Measurements from ENCODE around the gene PDE3A. TPM values are rescaled to one million over a fixed set of nuclear protein-coding genes. Genes with fewer than 3 reads are reported as not detected.

Gene PDE3A
- total RNA-seq, 5 donors from 2014 or later (not counting 1 experiment from before 2014, with no cell fraction given) = 0.03 to 0.10 (median 0.09) TPM; not detected in 2

DNA sequence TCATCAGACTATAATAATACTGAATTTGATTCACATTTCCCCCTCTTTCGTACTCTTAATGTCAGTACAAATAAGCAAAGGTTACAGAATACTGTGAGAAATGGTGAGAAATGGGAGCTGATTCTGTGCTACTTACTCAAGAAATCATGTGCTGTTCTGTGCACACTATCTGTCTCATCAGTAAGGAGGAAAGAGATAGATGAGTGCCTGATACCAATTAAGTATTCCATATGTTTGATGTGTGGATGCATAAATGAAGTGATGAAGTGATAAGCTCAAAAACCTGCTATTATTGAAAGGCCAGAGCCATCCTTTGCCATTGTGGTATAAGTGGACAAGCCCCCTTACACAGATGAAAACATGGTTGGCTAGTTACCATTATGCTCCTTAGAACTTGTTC is 127.7 kb downstream of the PDE3A start:
- peaks cover 0 to 2% (median 0%) of the 10 kb centered on the region in 3 donors for H3K4me1 Mint-ChIP-seq
- H3K27ac Mint-ChIP-seq = no peak overlapping the region
- Histone ChIP-seq H3K36me3 (ENCODE audit: control insufficient read depth in 2 of 2, extremely low read depth in 1 of 2, insufficient read depth in 1 of 2, low read length in 1 of 2) (no peaks in the 10 kb centered on the region), H3K27ac (ENCODE audit: low read length) (no peak overlapping the region), H3K4me3 (ENCODE audit: control insufficient read depth in 1 of 2, extremely low read depth in 1 of 2, low read length in 1 of 2) (no peak overlapping the region), H3K9me3 (no peaks in the 10 kb centered on the region), H3K27me3 (replicated peaks in 1 of 2; ENCODE audit: control insufficient read depth in 2 of 2, extremely low read depth in 1 of 2, insufficient read depth in 2 of 2, low read length in 1 of 2) (no peaks in the 10 kb centered on the region), H3K4me1 (ENCODE audit: control insufficient read depth in 1 of 2, extremely low read depth in 1 of 2, insufficient read depth in 2 of 2, low read length in 2 of 2) (no peaks in the 10 kb centered on the region)
- H3K27me3 Mint-ChIP-seq = peaks cover 0 to 3% of the 10 kb centered on the region in 2 donors
- no peaks in the 10 kb centered on the region for H3K36me3 Mint-ChIP-seq
- ATAC-seq (replicated peaks in 1 of 4) (no peak), DNase-seq (no peak)
- H3K4me3 Mint-ChIP-seq = no peak overlapping the region
- CTCF ChIA-PET = no interaction called here
- POLR2A ChIA-PET = no interaction called here
- no CpG with 5 or more reads among the region's 1 CpG for WGBS (ENCODE audit: insufficient coverage)
- H3K9me3 Mint-ChIP-seq = peaks cover 0 to 8% (median 6%) of the 10 kb centered on the region in 3 donors

DNA sequence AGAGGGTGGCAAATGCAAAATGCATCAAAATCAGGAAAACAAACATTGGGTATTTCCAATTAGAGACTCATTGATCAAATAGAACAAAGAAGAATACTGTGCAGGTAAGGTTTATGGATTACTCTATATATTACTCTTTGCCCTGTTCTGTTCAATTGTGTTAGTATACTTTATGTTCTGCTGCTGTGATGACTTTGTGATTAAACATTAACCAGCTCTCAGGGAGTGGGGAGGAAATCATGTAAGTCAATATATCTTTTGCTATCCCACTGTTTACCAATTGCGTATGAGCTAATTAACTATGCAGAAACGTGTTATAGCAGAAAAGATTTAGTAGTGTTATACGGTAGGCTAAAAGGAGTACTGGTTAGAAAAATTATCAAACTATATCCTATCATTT is 129.4 kb downstream of the PDE3A start:
- Mint-ChIP-seq H3K4me3 (no peak overlapping the region), H3K27ac (no peak overlapping the region), H3K36me3 (no peaks in the 10 kb centered on the region), H3K4me1 (no peaks in the 10 kb centered on the region), H3K27me3 (no peaks in the 10 kb centered on the region), H3K9me3 (peaks cover 0 to 4% (median 0%) of the 10 kb centered on the region in 3 donors)
- Histone ChIP-seq H3K4me3 (ENCODE audit: control insufficient read depth in 1 of 2, extremely low read depth in 1 of 2, low read length in 1 of 2) (no peak overlapping the region), H3K9me3 (no peaks in the 10 kb centered on the region), H3K27me3 (replicated peaks in 1 of 2; ENCODE audit: control insufficient read depth in 2 of 2, extremely low read depth in 1 of 2, insufficient read depth in 2 of 2, low read length in 1 of 2) (no peaks in the 10 kb centered on the region), H3K36me3 (ENCODE audit: control insufficient read depth in 2 of 2, extremely low read depth in 1 of 2, insufficient read depth in 1 of 2, low read length in 1 of 2) (no peaks in the 10 kb centered on the region), H3K27ac (ENCODE audit: low read length) (no peak overlapping the region), H3K4me1 (ENCODE audit: control insufficient read depth in 1 of 2, extremely low read depth in 1 of 2, insufficient read depth in 2 of 2, low read length in 2 of 2) (no peaks in the 10 kb centered on the region)
- no CpG with 5 or more reads among the region's 3 CpGs for WGBS (ENCODE audit: insufficient coverage)
- DNase-seq (no peak), ATAC-seq (replicated peaks in 1 of 4) (no peak)
- ChIA-PET CTCF (no interaction called here), POLR2A (no interaction called here)

DNA sequence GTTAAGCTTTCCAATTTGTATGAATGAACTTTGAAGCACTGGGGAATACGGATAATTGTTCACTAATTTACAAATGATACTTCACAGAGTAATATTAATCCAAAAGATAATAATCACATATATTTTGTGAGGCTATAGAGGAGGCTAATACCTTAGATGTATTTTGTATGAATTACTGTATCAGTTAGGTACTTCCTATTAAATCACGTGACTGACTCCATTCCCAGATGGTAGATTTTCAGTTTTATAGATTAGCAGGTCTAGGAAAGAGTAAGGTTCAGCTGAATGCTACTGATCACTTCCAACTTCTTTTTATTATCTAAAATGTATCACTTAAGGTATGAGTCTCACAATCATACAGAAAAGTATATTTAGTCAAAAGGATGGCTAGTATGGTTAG is 133.6 kb downstream of the PDE3A start:
- ATAC-seq (replicated peaks in 1 of 4) (no peak), DNase-seq (no peak)
- Histone ChIP-seq H3K36me3 (ENCODE audit: control insufficient read depth in 2 of 2, extremely low read depth in 1 of 2, insufficient read depth in 1 of 2, low read length in 1 of 2) (no peaks in the 10 kb centered on the region), H3K27ac (ENCODE audit: low read length) (no peak overlapping the region), H3K4me1 (ENCODE audit: control insufficient read depth in 1 of 2, extremely low read depth in 1 of 2, insufficient read depth in 2 of 2, low read length in 2 of 2) (no peaks in the 10 kb centered on the region), H3K4me3 (ENCODE audit: control insufficient read depth in 1 of 2, extremely low read depth in 1 of 2, low read length in 1 of 2) (no peak overlapping the region), H3K9me3 (no peaks in the 10 kb centered on the region), H3K27me3 (replicated peaks in 1 of 2; ENCODE audit: control insufficient read depth in 2 of 2, extremely low read depth in 1 of 2, insufficient read depth in 2 of 2, low read length in 1 of 2) (no peaks in the 10 kb centered on the region)
- ChIA-PET CTCF (no interaction called here), POLR2A (no interaction called here)
- H3K27ac Mint-ChIP-seq = no peak overlapping the region
- no peaks in the 10 kb centered on the region for H3K4me1 Mint-ChIP-seq
- H3K9me3 Mint-ChIP-seq = peaks cover 0 to 4% (median under 1%) of the 10 kb centered on the region in 3 donors
- no CpG with 5 or more reads among the region's 2 CpGs for WGBS (ENCODE audit: insufficient coverage)
- no peaks in the 10 kb centered on the region for H3K36me3 Mint-ChIP-seq
- no peak overlapping the region for H3K4me3 Mint-ChIP-seq
- H3K27me3 Mint-ChIP-seq = no peaks in the 10 kb centered on the region

DNA sequence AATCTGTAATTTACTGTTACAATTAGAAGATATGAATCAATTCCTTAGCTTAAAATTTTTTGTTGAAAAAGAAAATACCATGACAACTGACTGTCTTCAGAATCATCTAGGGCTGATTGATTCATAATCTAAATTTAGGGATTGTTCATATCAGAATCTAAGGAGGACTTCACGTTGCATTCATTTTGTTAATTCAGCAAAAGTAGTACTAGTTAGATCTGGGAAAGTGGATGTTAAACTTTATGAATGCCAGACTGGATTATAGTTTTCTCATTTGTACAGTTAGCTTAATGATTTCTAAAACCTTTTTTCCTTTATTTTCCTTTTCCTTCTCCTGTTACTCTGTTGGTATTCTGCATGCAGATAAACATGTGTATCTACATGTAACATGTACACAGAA is 135.5 kb downstream of the PDE3A start:
- H3K4me1 ChIP-seq (ENCODE audit: control insufficient read depth in 1 of 2, extremely low read depth in 1 of 2, insufficient read depth in 2 of 2, low read length in 2 of 2) = no peaks in the 10 kb centered on the region
- H3K9me3 ChIP-seq = no peaks in the 10 kb centered on the region
- POLR2A ChIA-PET = no interaction called here
- H3K4me3 ChIP-seq (ENCODE audit: control insufficient read depth in 1 of 2, extremely low read depth in 1 of 2, low read length in 1 of 2) = no peak overlapping the region
- H3K27me3 ChIP-seq (replicated peaks in 1 of 2; ENCODE audit: control insufficient read depth in 2 of 2, extremely low read depth in 1 of 2, insufficient read depth in 2 of 2, low read length in 1 of 2) = no peaks in the 10 kb centered on the region
- no peak for ATAC-seq (replicated peaks in 1 of 4)
- DNase-seq = no peak
- H3K27ac Mint-ChIP-seq = no peak overlapping the region
- no CpG with 5 or more reads among the region's 1 CpG for WGBS (ENCODE audit: insufficient coverage)
- H3K36me3 ChIP-seq (ENCODE audit: control insufficient read depth in 2 of 2, extremely low read depth in 1 of 2, insufficient read depth in 1 of 2, low read length in 1 of 2) = no peaks in the 10 kb centered on the region
- no peak overlapping the region for H3K4me3 Mint-ChIP-seq
- H3K27me3 Mint-ChIP-seq = no peaks in the 10 kb centered on the region
- CTCF ChIA-PET = no interaction called here
- no peaks in the 10 kb centered on the region for H3K4me1 Mint-ChIP-seq
- peaks cover 0 to 4% (median 0%) of the 10 kb centered on the region in 3 donors for H3K9me3 Mint-ChIP-seq
- H3K36me3 Mint-ChIP-seq = no peaks in the 10 kb centered on the region
- H3K27ac ChIP-seq (ENCODE audit: low read length) = no peak overlapping the region

DNA sequence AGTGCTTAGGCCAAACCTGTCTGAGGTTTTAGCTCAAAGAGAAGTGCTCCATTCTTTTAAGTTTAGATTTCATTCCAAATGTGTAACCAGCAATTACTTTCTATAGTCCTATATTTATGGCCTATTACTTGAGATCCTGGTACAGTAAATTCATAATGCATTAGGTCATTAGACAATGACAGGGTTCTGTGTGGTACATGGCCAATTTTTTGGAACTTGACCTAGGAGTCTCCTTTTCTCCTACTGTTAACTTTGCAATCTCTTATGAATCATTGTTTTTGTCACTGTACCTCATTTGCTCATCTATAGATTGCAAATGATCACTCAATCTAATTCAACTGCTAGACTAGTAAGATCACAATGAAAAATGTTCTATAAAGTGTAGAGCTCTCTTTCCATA is 136.7 kb downstream of the PDE3A start:
- peaks cover 0 to 4% (median 0%) of the 10 kb centered on the region in 3 donors for H3K9me3 Mint-ChIP-seq
- CTCF ChIA-PET = no interaction called here

DNA sequence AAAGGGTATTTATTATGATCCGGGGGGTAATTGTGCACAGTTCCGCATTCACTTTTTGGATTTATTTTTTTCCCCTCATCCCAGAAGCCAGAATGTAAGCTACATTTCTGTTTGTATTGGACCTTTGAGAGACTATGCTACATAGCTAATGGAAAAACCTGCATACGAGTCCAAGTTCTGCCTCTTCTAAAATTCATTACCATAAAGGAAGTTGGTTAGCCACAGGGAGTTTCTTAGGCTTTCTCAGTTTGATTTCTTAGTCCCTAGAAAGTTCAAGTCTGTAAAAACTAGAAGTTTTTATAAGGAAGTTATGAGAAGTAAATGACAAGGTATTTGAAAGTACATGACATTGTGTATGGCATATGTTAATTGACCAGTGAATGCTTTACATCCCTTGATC is 138.7 kb downstream of the PDE3A start:
- Mint-ChIP-seq H3K36me3 (no peaks in the 10 kb centered on the region), H3K27me3 (no peaks in the 10 kb centered on the region), H3K9me3 (peaks cover 0 to 4% (median 0%) of the 10 kb centered on the region in 3 donors), H3K27ac (no peak overlapping the region), H3K4me3 (no peak overlapping the region), H3K4me1 (no peaks in the 10 kb centered on the region)
- no peak for DNase-seq
- H3K9me3 ChIP-seq = no peaks in the 10 kb centered on the region
- ChIA-PET POLR2A (interaction anchor here in 1 of 2 donors (0.6 kb wide), 1 partner anchor 154 kb away, joined by 4 read pairs; no protein-coding TSS in a partner anchor), CTCF (no interaction called here)
- H3K36me3 ChIP-seq (ENCODE audit: control insufficient read depth in 2 of 2, extremely low read depth in 1 of 2, insufficient read depth in 1 of 2, low read length in 1 of 2) = no peaks in the 10 kb centered on the region
- H3K27me3 ChIP-seq (replicated peaks in 1 of 2; ENCODE audit: control insufficient read depth in 2 of 2, extremely low read depth in 1 of 2, insufficient read depth in 2 of 2, low read length in 1 of 2) = no peaks in the 10 kb centered on the region
- WGBS (ENCODE audit: insufficient coverage) = no CpG with 5 or more reads among the region's 3 CpGs
- no peaks in the 10 kb centered on the region for H3K4me1 ChIP-seq (ENCODE audit: control insufficient read depth in 1 of 2, extremely low read depth in 1 of 2, insufficient read depth in 2 of 2, low read length in 2 of 2)
- ATAC-seq (replicated peaks in 1 of 4) = no peak
- H3K4me3 ChIP-seq (ENCODE audit: control insufficient read depth in 1 of 2, extremely low read depth in 1 of 2, low read length in 1 of 2) = no peak overlapping the region
- H3K27ac ChIP-seq (ENCODE audit: low read length) = no peak overlapping the region

More for the DNA sequence above, 136.7 kb downstream of the PDE3A start:
- no peaks in the 10 kb centered on the region for H3K36me3 Mint-ChIP-seq
- no peaks in the 10 kb centered on the region for H3K27me3 Mint-ChIP-seq
- POLR2A ChIA-PET = no interaction called here
- DNase-seq (no peak), ATAC-seq (replicated peaks in 1 of 4) (no peak)
- no peak overlapping the region for H3K27ac ChIP-seq (ENCODE audit: low read length)
- no peaks in the 10 kb centered on the region for H3K4me1 Mint-ChIP-seq
- H3K9me3 ChIP-seq = no peaks in the 10 kb centered on the region
- no peaks in the 10 kb centered on the region for H3K4me1 ChIP-seq (ENCODE audit: control insufficient read depth in 1 of 2, extremely low read depth in 1 of 2, insufficient read depth in 2 of 2, low read length in 2 of 2)
- H3K4me3 ChIP-seq (ENCODE audit: control insufficient read depth in 1 of 2, extremely low read depth in 1 of 2, low read length in 1 of 2) = no peak overlapping the region
- H3K36me3 ChIP-seq (ENCODE audit: control insufficient read depth in 2 of 2, extremely low read depth in 1 of 2, insufficient read depth in 1 of 2, low read length in 1 of 2) = no peaks in the 10 kb centered on the region
- no peaks in the 10 kb centered on the region for H3K27me3 ChIP-seq (replicated peaks in 1 of 2; ENCODE audit: control insufficient read depth in 2 of 2, extremely low read depth in 1 of 2, insufficient read depth in 2 of 2, low read length in 1 of 2)
- no peak overlapping the region for H3K27ac Mint-ChIP-seq
- no peak overlapping the region for H3K4me3 Mint-ChIP-seq

DNA sequence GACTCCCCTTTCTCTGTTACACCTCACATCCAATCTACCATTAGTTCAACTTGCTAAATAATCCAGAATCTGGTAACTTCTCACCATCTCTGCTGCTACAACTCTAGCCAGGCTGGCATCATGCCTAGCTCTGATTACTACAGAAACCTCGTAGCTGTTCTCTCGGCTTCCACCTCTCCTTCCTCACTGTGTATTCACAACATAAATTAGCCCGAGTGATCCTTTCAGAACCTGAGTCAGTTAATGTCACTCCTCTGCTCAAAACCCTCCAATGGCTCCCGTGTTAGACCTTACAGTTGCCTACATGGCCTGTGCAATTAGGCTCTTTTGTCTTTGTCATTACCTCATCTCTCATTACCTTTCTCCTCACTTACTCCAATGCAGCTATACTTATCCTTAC is 139.4 kb downstream of the PDE3A start:
- DNase-seq = no peak
- Histone ChIP-seq H3K4me3 (ENCODE audit: control insufficient read depth in 1 of 2, extremely low read depth in 1 of 2, low read length in 1 of 2) (no peak overlapping the region), H3K27me3 (replicated peaks in 1 of 2; ENCODE audit: control insufficient read depth in 2 of 2, extremely low read depth in 1 of 2, insufficient read depth in 2 of 2, low read length in 1 of 2) (no peaks in the 10 kb centered on the region), H3K9me3 (no peaks in the 10 kb centered on the region), H3K4me1 (ENCODE audit: control insufficient read depth in 1 of 2, extremely low read depth in 1 of 2, insufficient read depth in 2 of 2, low read length in 2 of 2) (no peaks in the 10 kb centered on the region), H3K36me3 (ENCODE audit: control insufficient read depth in 2 of 2, extremely low read depth in 1 of 2, insufficient read depth in 1 of 2, low read length in 1 of 2) (no peaks in the 10 kb centered on the region), H3K27ac (ENCODE audit: low read length) (no peak overlapping the region)
- ChIA-PET POLR2A (interaction anchor here in 1 of 2 donors (0.6 kb wide), 1 partner anchor 154 kb away, joined by 4 read pairs; no protein-coding TSS in a partner anchor), CTCF (no interaction called here)
- no peak overlapping the region for H3K4me3 Mint-ChIP-seq
- H3K36me3 Mint-ChIP-seq = no peaks in the 10 kb centered on the region
- ATAC-seq (replicated peaks in 1 of 4) = no peak
- H3K9me3 Mint-ChIP-seq = peaks cover 0 to 4% (median 0%) of the 10 kb centered on the region in 3 donors
- H3K27me3 Mint-ChIP-seq = no peaks in the 10 kb centered on the region
- H3K27ac Mint-ChIP-seq = no peak overlapping the region
- no peaks in the 10 kb centered on the region for H3K4me1 Mint-ChIP-seq
- WGBS (ENCODE audit: insufficient coverage) = 67% methylated on average over 4 of the region's 4 CpGs
